Loucy (cell line): Measurements from ENCODE around the gene PTCD1.
A peak's percentile ranks its signal among the peaks of the same experiment; 100 is the strongest.

Experiments
- H2AFZ ChIP-seq: fragments of 200-600 bp; sonication (generic); 2 replicates; pipeline ENCODE4 v1.6.0; 2016; ENCODE audit warnings: antibody characterized with exemption, mild to moderate bottlenecking, low read length, moderate library complexity
- H3F3A ChIP-seq: fragments of 200-600 bp; 2 replicates; pipeline ENCODE4 v1.6.0; 2016; ENCODE audit warnings: antibody characterized with exemption, low read depth, mild to moderate bottlenecking
- H3K27me3 ChIP-seq: fragments of 200-600 bp; sonication (generic); 2 replicates; pipeline ENCODE4 v1.6.1; 2014; ENCODE audit warnings: low read length, mild to moderate bottlenecking; ENCODE audit not compliant: insufficient read depth, poor library complexity, severe bottlenecking
- H3K36me3 ChIP-seq: fragments of 200-600 bp; sonication (generic); 2 replicates; pipeline ENCODE4 v1.6.1; 2016; ENCODE audit warnings: low read length; ENCODE audit not compliant: insufficient read depth
- H3K4me1 ChIP-seq: fragments of 200-600 bp; sonication (generic); 2 replicates; pipeline ENCODE4 v1.5.1; 2014; ENCODE audit warnings: low read length, mild to moderate bottlenecking; ENCODE audit not compliant: insufficient read depth, poor library complexity, severe bottlenecking
- H3K4me2 ChIP-seq: fragments of 200-600 bp; sonication (generic); 2 replicates; pipeline ENCODE4 v1.6.0; 2014; ENCODE audit warnings: antibody characterized with exemption, low read length, low read depth, mild to moderate bottlenecking; ENCODE audit not compliant: poor library complexity, severe bottlenecking
- H3K4me3 ChIP-seq: fragments of 200-600 bp; sonication (generic); 2 replicates; pipeline ENCODE4 v1.5.1; 2014; ENCODE audit warnings: low read length, mild to moderate bottlenecking, mixed read lengths; ENCODE audit not compliant: poor library complexity, severe bottlenecking
- H3K79me2 ChIP-seq: fragments of 200-600 bp; sonication (generic); 2 replicates; pipeline ENCODE4 v1.6.1; 2014; ENCODE audit warnings: low read length; ENCODE audit not compliant: insufficient read depth
- H3K9ac ChIP-seq: fragments of 200-600 bp; sonication (generic); 2 replicates; pipeline ENCODE4 v1.6.0; 2014; ENCODE audit warnings: mild to moderate bottlenecking, low read depth, low read length, moderate library complexity; ENCODE audit not compliant: poor library complexity, severe bottlenecking
- H3K9me2 ChIP-seq: fragments of 200-600 bp; sonication (generic); replicated peaks from 2 replicates; pipeline ENCODE4 v1.6.1; 2016; ENCODE audit warnings: low read depth, low read length, mixed read lengths
- H3K9me3 ChIP-seq: fragments of 200-600 bp; sonication (generic); 2 replicates; pipeline ENCODE4 v1.6.1; 2014; ENCODE audit warnings: mild to moderate bottlenecking, antibody characterized with exemption, low read length, low read depth; ENCODE audit not compliant: insufficient read depth
- H4K20me1 ChIP-seq: fragments of 200-600 bp; sonication (generic); 2 replicates; pipeline ENCODE4 v1.6.0; 2014; ENCODE audit warnings: antibody characterized with exemption, low read length, mild to moderate bottlenecking; ENCODE audit not compliant: insufficient read depth, poor library complexity, severe bottlenecking
- EZH2phosphoT487 ChIP-seq: fragments of 200-600 bp; IDR thresholded peaks from 2 replicates; pipeline ENCODE4 v1.6.1; 2018; ENCODE audit warnings: antibody characterized with exemption, mild to moderate bottlenecking, moderate library complexity, borderline replicate concordance
- TF ChIP-seq, protein P1 (sequence below): fragments of 200-600 bp; sonication (generic); conservative IDR thresholded peaks from 2 replicates; pipeline ENCODE4 v1.5.1; 2014; ENCODE audit warnings: mild to moderate bottlenecking, antibody characterized with exemption, low read length

Gene PTCD1

GRCh38 chr7:99438573-99439480 is at the start of gene PTCD1, which contains the start of gene CPSF4:
Gene PTCD1, minus strand, starts transcription at chr7:99438798. Its CDS starts 3,556 bp downstream, at chr7:99435242.
Gene CPSF4, plus strand, starts transcription at chr7:99438943. Its CDS starts 140 bp downstream, at chr7:99439083.
- Histone ChIP-seq H4K20me1 (peaks cover 30% of the 10 kb centered on the region), H3K9ac (peak within 1 kb of the TSS; percentile 87), H3K36me3 (peaks cover 4% of the 10 kb centered on the region; the same call in 1 of the 2 replicates), H3K27me3 (no peaks in the 10 kb centered on the region), H3K4me3 (peak within 1 kb of the TSS; percentile 87), H3K4me2 (peak within 1 kb of the TSS; percentile 87), H3K4me1 (peaks cover 25% of the 10 kb centered on the region), H3K9me3 (no peaks in the 10 kb centered on the region), H2AFZ (peak within 1 kb of the TSS; percentile 94), H3K79me2 (peaks cover 69% of the 10 kb centered on the region), H3K9me2 (no peaks in the 10 kb centered on the region), H3F3A (no peaks in the 10 kb centered on the region)
- TF ChIP-seq, protein P1, sequence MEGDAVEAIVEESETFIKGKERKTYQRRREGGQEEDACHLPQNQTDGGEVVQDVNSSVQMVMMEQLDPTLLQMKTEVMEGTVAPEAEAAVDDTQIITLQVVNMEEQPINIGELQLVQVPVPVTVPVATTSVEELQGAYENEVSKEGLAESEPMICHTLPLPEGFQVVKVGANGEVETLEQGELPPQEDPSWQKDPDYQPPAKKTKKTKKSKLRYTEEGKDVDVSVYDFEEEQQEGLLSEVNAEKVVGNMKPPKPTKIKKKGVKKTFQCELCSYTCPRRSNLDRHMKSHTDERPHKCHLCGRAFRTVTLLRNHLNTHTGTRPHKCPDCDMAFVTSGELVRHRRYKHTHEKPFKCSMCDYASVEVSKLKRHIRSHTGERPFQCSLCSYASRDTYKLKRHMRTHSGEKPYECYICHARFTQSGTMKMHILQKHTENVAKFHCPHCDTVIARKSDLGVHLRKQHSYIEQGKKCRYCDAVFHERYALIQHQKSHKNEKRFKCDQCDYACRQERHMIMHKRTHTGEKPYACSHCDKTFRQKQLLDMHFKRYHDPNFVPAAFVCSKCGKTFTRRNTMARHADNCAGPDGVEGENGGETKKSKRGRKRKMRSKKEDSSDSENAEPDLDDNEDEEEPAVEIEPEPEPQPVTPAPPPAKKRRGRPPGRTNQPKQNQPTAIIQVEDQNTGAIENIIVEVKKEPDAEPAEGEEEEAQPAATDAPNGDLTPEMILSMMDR = no peak
- TF ChIP-seq EZH2phosphoT487 = no peak

DNA sequence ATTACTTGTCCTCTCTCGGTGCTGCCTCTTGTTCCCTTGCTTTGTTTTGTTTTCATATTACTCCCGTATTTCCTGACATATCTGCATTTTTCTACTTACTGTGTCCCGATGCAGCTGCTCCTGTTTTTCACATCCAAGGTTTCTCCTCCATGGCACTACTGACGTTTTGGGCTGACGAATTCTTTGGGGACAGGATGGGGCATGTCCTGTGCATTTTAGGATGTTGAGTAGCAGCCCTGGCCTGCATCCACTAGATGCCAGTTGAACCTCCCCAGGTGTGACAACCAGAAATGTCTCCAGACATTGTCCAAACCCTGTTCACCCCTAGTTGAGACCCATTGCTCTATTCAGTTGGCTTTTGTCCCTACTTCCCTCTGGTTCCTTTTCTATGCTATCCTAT is 46.5 kb upstream of the PTCD1 start:
- Histone ChIP-seq H3K4me1 (no peaks in the 10 kb centered on the region), H4K20me1 (no peaks in the 10 kb centered on the region), H3K9ac (no peak overlapping the region), H3K4me3 (no peak overlapping the region), H3K36me3 (peaks cover 25% of the 10 kb centered on the region), H3K4me2 (no peak overlapping the region), H3K9me3 (no peaks in the 10 kb centered on the region), H3K27me3 (no peaks in the 10 kb centered on the region), H3F3A (no peaks in the 10 kb centered on the region), H3K79me2 (0 out of 2 replicates have a peak, but pooled peaks cover 8% of the 10 kb centered on the region), H3K9me2 (no peaks in the 10 kb centered on the region), H2AFZ (no peak overlapping the region)
- TF ChIP-seq, protein P1 = no peak
- TF ChIP-seq EZH2phosphoT487 = no peak

GRCh38 chr7:99478464-99479440 is 40.2 kb upstream of the PTCD1 start:
- Histone ChIP-seq H3K36me3 (peaks cover 37% of the 10 kb centered on the region), H3K4me1 (peaks cover 17% of the 10 kb centered on the region), H3K4me2 (no peak overlapping the region), H3F3A (no peaks in the 10 kb centered on the region), H4K20me1 (peaks cover 9% of the 10 kb centered on the region), H3K79me2 (peaks cover 65% of the 10 kb centered on the region), H3K9ac (no peak overlapping the region), H3K9me2 (no peaks in the 10 kb centered on the region), H3K27me3 (no peaks in the 10 kb centered on the region), H3K4me3 (no peak overlapping the region), H2AFZ (no peak overlapping the region), H3K9me3 (no peaks in the 10 kb centered on the region)
- no peak for TF ChIP-seq EZH2phosphoT487
- TF ChIP-seq, protein P1 = no peak
